Brain microvascular endothelial cell (primary cell): Measurements from ENCODE around the gene ELSPBP1.

Experiments used
- DNase-seq: peaks from one replicate; pipeline ENCODE4 v3.0.0-alpha.2; 2020
- H3K27ac ChIP-seq: fragments of 250-450 bp; sonication (Bioruptor Pico); 2 replicates; pipeline ENCODE4 v1.5.1; 2020; ENCODE audit warnings: mild to moderate bottlenecking, moderate library complexity
- H3K27me3 ChIP-seq: fragments of 250-450 bp; sonication (Bioruptor Pico); replicated peaks from 2 replicates; pipeline ENCODE4 v1.5.1; 2020; ENCODE audit warnings: mild to moderate bottlenecking
- H3K36me3 ChIP-seq: fragments of 250-450 bp; sonication (Bioruptor Pico); replicated peaks from 2 replicates; pipeline ENCODE4 v1.5.1; 2020; ENCODE audit warnings: mild to moderate bottlenecking
- H3K4me3 ChIP-seq: 2 replicates; pipeline ENCODE4 v1.5.1; 2011; ENCODE audit warnings: low read depth, mild to moderate bottlenecking, control low read depth, low read length, moderate library complexity
- in situ Hi-C: cut with HindIII; loops from 2 replicates; pipeline ENCODE4 v1.10.0; 2017; ENCODE audit warnings: low sequenced_read_pairs, low pct_ligation_motif_present
- TF ChIP-seq, protein P1 (sequence below): IDR thresholded peaks from 2 replicates; pipeline ENCODE4 v1.5.1; 2011; ENCODE audit warnings: low read depth, mild to moderate bottlenecking, moderate library complexity, low read length, control low read depth, inconsistent platforms; ENCODE audit errors: missing control alignments

The ELSPBP1 gene

DNA sequence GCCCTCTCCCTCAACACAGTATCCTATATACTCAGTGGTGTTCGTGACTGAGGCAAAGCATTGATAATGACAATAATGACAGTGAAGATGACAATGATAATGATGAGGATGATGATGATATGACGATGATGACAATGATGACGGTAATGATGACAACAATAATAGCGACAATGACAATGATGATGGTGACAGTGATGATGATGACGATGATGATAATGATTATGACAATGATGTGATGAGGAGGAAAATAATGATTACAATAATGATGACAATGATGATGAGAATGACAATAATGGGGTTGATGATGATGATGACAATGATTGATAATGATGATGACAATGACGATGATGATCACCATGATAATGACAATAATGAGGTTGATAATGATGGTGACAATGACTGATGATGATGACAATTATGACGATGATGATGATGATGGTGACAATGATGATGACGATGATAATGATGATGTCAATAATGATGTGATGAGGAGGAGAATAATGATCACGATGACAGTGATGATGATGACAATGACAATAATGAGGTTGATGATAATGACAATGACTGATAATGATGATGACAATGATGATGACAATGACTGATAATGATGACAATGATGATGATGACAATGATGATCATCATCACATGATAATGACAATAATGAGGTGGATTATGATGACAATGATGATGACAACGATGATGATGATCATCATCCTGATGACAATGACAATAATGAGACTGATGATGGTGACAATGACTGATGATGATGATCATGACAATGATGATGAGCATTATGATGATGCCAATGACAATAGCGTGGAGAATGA, 16.7 kb downstream of the ELSPBP1 start:
- in situ Hi-C loops = no loop called here
- DNase-seq = no peak
- Histone ChIP-seq H3K27me3 (no peaks in the 10 kb centered on the region), H3K27ac (no peak overlapping the region), H3K36me3 (no peaks in the 10 kb centered on the region), H3K4me3 (no peak overlapping the region)
- TF ChIP-seq, protein P1, sequence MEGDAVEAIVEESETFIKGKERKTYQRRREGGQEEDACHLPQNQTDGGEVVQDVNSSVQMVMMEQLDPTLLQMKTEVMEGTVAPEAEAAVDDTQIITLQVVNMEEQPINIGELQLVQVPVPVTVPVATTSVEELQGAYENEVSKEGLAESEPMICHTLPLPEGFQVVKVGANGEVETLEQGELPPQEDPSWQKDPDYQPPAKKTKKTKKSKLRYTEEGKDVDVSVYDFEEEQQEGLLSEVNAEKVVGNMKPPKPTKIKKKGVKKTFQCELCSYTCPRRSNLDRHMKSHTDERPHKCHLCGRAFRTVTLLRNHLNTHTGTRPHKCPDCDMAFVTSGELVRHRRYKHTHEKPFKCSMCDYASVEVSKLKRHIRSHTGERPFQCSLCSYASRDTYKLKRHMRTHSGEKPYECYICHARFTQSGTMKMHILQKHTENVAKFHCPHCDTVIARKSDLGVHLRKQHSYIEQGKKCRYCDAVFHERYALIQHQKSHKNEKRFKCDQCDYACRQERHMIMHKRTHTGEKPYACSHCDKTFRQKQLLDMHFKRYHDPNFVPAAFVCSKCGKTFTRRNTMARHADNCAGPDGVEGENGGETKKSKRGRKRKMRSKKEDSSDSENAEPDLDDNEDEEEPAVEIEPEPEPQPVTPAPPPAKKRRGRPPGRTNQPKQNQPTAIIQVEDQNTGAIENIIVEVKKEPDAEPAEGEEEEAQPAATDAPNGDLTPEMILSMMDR = no peak

DNA sequence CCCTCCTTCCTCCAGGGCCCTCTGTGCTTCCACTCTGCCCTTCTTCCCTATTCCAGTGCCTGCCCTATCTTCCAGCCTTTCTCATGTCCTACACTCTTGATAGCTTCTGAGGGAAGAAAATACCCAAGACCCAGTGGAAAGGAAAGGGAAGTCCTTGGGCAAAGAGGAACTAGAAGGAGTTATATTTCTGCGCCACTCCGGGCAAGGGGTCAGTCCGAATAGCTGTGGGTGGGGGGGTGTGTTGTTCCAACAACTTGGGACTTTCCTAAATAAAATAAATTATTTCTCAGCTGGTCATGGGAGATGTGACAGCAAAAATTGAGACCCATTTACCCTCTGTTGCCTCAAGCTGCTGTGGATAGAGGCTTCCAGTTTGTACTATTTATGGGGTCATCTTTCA, 26.3 kb downstream of the ELSPBP1 start:
- TF ChIP-seq, protein P1 = no peak
- DNase-seq = no peak
- in situ Hi-C loops = no loop called here
- H3K27me3 ChIP-seq = no peaks in the 10 kb centered on the region
- no peak overlapping the region for H3K4me3 ChIP-seq
- no peaks in the 10 kb centered on the region for H3K36me3 ChIP-seq
- no peak overlapping the region for H3K27ac ChIP-seq

DNA sequence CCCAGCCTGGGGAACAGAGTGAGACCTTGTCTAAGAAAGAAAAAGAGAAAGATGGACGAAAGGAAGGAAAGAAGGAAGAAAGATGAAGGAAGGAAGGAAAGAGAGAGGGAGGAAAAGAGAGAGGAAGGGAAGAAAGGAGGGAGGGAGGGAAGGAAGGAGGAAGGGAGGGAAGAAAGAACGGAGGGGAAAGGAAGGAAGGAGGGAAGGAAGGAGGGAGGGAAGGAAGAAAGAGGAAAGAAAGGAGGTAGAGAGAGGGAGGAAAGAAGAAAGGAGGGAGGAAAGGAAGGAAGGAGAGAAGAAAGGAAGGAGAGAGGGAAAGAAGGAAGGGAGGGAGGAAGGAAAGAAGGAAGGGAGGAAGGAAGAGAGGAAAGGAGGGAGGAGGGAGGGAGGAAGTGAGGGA, 28.6 kb downstream of the ELSPBP1 start:
- TF ChIP-seq, protein P1 = no peak
- DNase-seq = no peak

DNA sequence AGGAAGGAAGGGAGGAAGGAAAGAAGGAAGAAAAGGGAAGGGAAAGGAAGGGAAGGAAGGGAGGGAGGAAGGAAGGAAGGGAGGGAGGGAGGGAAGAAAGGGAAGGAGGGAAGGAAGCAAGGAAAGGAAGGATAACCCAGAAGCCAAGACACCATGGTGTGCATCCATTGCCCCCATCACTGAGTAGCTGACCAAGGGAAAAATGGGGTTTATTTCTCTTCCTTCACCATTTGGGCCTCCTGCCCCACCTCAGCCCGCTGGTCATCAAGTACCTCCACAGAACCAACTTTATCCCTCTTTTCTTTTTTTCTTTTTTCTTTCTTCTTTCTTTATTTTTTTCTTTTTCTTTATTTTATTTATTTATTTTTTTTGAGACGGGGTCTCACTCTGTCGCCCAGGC, 29.1 kb downstream of the ELSPBP1 start:
- no peak for DNase-seq
- in situ Hi-C loops = no loop called here
- H3K27me3 ChIP-seq = no peaks in the 10 kb centered on the region
- no peaks in the 10 kb centered on the region for H3K36me3 ChIP-seq
- no peak overlapping the region for H3K4me3 ChIP-seq
- TF ChIP-seq, protein P1 = no peak
- no peak overlapping the region for H3K27ac ChIP-seq

More for the DNA sequence above, 28.6 kb downstream of the ELSPBP1 start:
- Histone ChIP-seq H3K27me3 (no peaks in the 10 kb centered on the region), H3K27ac (no peak overlapping the region), H3K4me3 (no peak overlapping the region), H3K36me3 (no peaks in the 10 kb centered on the region)
- in situ Hi-C loops = no loop called here

DNA sequence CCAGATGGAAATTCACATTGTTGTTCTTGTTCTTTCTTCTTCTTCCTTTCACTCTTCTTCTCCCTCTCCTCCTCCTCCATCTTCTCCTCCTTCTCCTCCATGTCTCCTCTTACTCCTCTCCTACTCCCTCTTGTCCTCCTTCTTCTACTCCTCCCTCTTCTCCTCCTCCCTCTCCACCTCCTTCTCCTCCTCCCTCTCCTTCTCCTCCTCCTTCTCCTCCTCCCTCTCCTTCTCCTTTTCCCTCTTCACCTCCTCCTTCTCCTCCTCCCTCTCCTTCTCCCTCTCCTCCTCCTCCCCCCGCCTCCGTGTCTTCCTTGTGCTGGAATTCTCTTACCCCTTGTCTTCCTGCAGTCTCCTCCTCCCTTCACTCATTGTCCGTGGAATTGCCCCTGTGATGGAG, 31.0 kb downstream of the ELSPBP1 start:
- Histone ChIP-seq H3K36me3 (no peaks in the 10 kb centered on the region), H3K27ac (no peak overlapping the region), H3K27me3 (no peaks in the 10 kb centered on the region), H3K4me3 (no peak overlapping the region)
- TF ChIP-seq, protein P1 = no peak
- in situ Hi-C loops = no loop called here
- no peak for DNase-seq

DNA sequence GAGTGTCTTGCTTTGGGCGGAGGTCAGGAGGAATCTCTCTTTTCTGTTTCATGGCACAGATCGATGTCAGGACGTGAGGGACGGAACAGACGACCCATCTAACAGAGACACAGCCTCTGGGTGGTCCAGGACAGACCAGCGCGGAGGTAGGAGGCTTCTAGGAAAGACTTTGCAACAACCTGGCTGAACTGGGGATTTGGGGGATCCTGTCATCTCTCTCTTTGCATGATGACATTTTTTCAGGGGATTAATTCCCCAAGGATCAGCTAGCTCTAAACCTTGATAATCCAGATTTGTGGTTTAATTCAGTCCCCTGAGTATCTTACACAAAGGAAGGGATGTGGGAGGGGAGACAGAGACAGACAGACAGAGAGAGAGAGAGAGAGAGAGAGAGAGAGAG, 35.0 kb downstream of the ELSPBP1 start:
- Histone ChIP-seq H3K4me3 (no peak overlapping the region), H3K27ac (no peak overlapping the region), H3K36me3 (no peaks in the 10 kb centered on the region), H3K27me3 (no peaks in the 10 kb centered on the region)
- in situ Hi-C loops = no loop called here
- no peak for DNase-seq
- TF ChIP-seq, protein P1 = no peak
